HG03575 (cell line): ENCODE measurements around the gene COBLL1.

Experiments
- ATAC-seq: cut with Tn5 transposase; IDR thresholded peaks from one replicate; pipeline ENCODE4 v1.9.1; 2021; ENCODE audit not compliant: unreplicated experiment, insufficient number of reproducible peaks, low FRiP score; ENCODE audit errors: extremely low read depth

The COBLL1 gene

GRCh38 chr2:164794432-164795231 lies 47.0 kb downstream of the COBLL1 start:
- ATAC-seq, result no peak

- ATAC-seq, result no peak
Measured at GRCh38 chr2:164794016-164794415, 47.6 kb downstream of the COBLL1 start.

GRCh38 chr2:164793529-164793928 lies 48.1 kb downstream of the COBLL1 start:
- ATAC-seq, result no peak

DNA sequence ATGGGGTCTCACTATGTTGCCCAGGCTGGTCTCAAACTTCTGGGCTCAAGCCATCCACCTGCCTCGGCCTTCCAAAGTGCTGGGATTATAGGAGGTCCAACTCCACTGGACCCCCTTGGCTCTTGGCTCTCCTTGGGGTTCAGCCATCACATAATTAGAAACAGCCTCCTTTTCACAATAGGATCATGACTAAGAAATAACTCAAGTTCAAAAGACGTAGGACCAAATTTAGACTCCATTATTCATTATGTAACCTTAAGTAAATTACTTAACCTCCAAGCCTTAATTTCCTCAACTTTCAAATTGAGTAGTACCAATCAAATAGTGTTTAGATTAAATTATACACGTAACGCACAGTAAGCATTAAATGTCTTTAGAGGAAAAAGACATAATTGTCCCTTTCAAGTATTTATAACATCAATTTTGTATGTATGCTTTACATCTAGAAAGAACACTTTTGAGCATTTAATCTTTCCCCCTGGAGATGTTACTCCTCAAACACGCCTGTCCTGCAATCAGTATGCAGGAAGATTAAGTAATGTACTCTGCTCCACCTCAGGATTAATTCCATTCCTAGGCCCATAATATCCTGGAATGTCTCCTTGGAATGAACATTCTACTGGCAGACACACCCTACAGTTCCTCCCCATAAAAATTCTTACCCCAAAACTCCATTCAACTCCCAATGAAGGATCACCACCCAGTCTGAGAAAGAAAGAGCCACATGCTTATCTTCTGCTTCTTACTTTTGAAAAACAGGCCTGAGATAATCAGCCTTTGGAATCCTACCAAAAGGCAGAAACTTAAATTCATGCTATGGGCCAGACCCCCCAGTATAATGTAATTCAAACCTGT lies 49.1 kb downstream of the COBLL1 start:
- no peak for ATAC-seq

GRCh38 chr2:164789968-164790367 lies 51.7 kb downstream of the COBLL1 start:
- ATAC-seq, result no peak

- no peak for ATAC-seq
Measured at GRCh38 chr2:164786787-164787186, 54.8 kb downstream of the COBLL1 start.

GRCh38 chr2:164785457-164785856 lies 56.2 kb downstream of the COBLL1 start:
- ATAC-seq, result no peak

DNA sequence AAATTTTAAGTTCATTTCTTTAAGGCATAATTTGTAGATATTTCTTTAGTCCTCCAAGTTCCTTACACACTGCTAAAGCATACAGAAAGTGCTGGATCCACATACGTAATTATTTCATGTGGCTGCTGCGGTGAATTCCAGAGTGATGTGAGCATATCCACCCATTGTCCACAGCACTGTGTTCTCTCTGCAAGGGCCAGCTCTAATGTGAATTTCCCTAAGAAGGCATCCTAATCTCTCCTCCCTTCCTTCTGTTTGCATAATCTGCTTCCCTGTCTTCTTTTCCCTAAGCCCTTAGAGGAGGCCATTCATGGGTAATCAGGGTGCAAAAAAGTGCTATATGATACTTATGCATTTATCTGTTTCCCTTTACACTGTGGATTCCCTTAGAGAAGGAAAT lies 57.2 kb downstream of the COBLL1 start:
- no peak for ATAC-seq

- ATAC-seq, result no peak
Measured at GRCh38 chr2:164782323-164782722, 59.3 kb downstream of the COBLL1 start.

DNA sequence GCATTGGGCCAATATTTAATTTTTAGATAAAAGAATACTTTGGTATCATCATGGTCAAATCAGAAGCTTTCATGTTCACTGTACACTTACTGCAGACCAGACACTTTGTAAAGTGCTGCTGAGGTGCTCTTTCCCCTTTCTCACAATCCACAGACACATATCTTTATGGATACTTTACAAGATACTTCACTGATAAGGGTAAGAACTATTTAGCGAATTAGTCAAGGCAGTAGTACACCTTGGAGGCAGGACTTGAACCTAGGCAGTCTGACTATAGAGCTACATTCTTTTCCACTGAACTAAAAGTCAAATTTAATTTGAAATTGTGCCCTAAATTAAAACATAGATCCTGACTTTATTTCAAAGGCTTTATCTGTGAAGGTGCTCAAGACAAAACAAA lies 60.2 kb downstream of the COBLL1 start:
- no peak for ATAC-seq

- ATAC-seq, result no peak
Measured at GRCh38 chr2:164780611-164781178, 60.9 kb downstream of the COBLL1 start.

GRCh38 chr2:164779383-164780057 lies 62.1 kb downstream of the COBLL1 start:
- ATAC-seq, result no peak

- ATAC-seq, result no peak
Measured at GRCh38 chr2:164778723-164779122, 62.9 kb downstream of the COBLL1 start.

DNA sequence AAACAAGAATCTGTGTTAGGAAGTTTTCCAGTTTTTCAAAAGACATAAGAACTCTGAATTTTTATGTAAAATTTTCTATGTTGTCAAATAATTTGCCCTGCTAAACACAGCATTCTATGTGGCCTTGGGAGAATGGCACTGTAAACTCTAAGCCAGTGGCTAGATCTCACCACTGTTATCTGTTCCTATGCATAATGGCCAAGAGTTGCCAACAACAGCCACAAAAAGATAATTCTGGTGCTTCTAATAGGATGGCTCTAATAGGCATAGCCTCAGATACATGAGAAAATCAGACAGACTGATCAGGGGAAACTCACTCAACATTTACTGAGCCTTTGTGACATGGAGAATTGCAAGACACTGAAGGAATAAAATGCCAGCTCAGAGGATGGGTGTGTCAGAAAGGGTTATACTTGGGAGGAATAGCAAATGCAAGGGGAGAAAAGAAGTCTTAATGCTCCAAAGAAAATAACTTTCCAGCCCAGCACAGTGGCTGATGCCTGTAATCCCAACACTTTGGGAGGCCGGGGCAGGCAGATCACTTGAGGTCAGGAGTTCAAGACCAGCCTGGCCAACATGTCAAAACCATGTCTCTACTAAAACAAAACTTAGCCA lies 63.7 kb downstream of the COBLL1 start:
- ATAC-seq, result no peak

DNA sequence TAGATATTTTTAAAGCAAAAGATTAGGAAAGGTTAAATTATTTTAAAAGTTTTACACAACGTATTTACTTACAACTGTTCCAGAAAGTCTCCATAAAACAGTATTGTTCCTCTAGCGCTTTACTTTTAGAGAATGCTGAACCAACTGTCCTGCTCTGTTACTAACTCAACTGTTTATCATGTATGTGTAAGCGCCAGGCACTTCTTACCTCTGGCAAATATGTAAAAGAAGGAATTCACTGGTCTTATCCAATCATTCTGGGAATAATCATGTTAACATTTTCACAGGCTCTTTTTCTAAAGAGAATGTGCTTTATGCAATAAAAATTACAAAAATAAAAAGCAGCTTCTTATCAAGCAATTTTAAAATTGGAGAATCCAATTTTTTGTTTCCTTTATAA lies 68.0 kb downstream of the COBLL1 start:
- ATAC-seq, result no peak

GRCh38 chr2:164773091-164773490 lies 68.5 kb downstream of the COBLL1 start:
- no peak for ATAC-seq

GRCh38 chr2:164771897-164772296 lies 69.7 kb downstream of the COBLL1 start:
- no peak for ATAC-seq

- ATAC-seq, result no peak
Measured at GRCh38 chr2:164770421-164770916, 71.2 kb downstream of the COBLL1 start.

DNA sequence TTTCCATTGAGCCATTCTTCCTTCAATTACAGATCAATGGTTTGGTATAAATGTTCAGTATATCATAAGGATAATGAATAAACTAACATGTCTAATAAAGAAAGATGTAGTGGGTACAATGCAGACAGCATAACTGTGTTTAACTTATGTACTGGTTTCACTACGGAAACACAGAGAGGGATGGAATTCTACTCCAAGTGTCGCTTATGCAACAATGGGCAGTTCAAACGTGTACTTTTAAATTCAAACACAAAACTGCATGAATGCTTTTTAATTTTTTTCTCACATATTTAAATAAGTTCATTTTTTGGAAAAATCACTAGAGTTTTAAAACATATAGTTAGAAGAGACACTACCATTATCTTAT lies 74.7 kb downstream of the COBLL1 start:
- ATAC-seq, result no peak
